ENCODE results near the gene MARCKS.
A peak's percentile ranks its signal among the peaks of the same experiment; 100 is the strongest.

MARCKS gene, protein sequence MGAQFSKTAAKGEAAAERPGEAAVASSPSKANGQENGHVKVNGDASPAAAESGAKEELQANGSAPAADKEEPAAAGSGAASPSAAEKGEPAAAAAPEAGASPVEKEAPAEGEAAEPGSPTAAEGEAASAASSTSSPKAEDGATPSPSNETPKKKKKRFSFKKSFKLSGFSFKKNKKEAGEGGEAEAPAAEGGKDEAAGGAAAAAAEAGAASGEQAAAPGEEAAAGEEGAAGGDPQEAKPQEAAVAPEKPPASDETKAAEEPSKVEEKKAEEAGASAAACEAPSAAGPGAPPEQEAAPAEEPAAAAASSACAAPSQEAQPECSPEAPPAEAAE

DNA sequence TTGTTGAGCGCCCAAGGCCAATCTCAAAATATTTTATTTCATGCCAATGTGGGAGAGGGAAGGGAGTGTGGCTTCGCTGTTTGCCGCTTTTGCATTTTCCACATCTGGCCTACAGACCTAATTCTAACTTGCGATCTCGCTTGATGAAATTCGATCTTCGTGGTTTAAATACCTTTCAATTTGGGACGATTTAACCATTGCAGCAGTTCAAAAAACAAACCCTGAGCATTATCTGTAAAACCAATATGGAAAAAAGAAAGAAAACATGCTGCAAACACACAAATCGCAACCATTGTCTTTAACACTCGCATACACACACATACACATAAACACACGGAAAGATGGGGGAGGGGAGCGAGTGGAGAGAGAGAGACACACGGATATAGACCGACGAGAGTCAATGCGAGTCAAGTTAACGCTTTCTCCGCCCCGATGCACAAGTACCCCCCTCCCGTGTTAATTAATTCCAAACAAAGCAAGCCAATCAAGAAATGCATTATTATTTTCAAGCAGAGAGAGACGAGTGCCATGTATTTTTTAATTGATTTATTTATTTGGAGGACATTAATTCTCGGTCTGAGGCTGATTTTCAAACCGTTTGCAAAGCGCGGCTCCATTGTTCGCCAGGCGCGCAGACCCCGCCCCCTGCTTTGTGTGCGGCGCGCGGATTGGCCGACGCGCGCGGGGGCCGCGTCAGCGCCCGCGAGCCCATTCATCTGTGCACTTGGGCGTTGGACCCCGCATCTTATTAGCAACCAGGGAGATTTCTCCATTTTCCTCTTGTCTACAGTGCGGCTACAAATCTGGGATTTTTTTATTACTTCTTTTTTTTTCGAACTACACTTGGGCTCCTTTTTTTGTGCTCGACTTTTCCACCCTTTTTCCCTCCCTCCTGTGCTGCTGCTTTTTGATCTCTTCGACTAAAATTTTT lies at the start of gene MARCKS:
MARCKS (plus strand) TSS at position 721 of the 931 bp plus-strand sequence. CDS start 401 bp downstream, outside the sequence.
- DNase-seq, result peak; percentile 86

DNA sequence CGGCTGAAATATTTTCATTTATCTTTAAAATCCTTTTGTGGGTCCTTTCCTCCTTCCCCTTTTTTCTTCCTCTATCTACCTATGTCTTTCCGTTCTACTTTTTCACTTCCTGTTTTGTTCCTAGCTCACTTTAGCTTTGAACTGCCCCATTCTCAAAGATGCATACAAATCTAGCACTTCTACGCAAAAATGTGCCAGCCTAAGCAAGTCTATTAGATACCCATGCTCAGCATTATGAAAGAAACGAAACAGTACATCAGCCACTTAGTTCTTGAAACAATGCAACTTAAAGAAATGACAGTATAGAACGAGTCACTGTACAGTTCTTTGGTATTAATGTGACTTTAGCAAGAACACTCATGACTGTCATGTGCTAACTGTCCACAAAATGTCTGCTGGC lies 47.3 kb upstream of the MARCKS start:
- no peak for DNase-seq

DNA sequence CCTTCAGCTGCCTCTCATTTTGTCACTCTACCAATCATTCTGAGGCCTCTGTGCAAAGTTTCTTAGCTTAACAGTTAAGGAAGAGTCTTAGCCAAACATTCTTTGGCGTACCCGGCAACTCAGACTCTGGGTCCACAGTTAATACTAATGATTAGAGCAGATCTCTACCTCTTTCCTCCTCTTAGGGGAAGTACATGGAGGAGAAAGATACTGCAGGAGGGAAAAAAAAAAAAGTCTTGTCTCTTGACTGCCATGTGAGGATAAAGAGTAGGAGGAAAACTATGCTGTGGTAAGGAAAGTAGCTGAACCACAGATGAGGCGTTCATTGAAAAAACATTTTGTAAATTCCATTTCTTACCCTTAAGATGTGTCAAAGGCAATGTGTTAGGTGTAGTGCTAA lies 44.0 kb upstream of the MARCKS start:
- no peak for DNase-seq

DNA sequence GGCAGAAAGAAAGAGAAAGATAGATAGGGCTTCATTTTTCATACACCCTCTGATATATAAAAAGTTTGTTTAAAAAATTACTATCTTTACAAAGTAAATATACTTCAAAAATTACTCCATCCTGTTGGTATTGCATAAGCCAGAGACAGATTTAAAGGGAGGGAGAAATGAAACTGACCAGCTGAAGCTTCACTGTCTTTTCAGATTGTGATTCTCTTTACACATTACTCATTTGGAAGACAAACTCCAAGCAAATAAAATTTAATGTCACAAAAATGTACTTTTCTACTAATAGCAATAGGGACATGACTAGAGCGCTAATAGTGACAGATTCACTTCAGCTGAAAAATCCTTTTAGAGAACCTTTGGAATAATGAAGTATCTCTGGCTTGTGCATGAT lies 38.6 kb upstream of the MARCKS start:
- no peak for DNase-seq

DNA sequence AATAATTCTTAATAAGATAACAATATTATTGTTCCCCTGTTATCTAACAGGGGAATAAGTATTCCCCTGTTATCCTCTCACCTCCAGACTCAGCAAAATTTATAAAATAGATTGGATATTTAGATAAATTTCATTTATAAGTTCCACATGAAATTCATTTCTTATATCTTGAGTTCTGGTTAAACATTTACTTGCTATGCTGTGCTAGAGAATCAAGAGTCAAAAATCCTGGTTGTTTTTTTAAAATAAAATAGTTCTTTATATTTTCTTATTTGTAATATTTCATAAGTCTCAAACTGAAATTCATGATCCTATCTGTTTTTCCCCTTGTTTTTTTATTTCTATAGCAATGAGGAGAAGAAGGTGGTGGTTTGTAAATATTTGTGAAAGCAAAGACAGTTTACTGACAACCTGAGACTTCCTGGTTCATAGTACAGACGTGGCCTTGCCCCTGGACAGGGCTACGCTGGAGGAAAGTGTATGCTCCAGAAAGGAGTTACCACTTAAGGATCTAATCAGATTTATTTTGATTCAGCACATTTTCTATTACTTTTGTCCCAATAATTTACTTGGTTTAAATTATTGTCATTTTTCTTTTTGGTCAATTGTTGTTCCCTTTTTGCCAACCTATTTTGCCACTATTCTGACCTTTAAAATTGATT lies 37.8 kb upstream of the MARCKS start:
- no peak for DNase-seq

DNA sequence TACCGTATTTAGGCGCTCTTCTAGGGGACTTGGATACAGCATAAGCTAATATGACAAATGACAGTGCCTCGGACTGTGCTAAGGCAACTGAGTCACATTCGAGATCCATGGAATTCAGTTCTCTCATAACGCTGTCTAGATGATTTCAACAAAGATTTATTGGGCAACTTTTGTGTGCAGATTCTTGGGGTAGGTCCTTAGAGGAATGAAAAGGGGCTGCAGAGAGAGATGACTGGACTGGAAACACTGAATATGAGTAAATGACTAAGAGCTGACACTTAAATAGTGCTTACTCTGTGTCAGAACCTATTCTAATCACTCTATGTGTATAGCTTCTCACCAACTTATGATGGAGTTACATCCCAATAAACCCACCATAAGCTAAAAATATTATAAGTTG lies 36.4 kb upstream of the MARCKS start:
- DNase-seq, result no peak

DNA sequence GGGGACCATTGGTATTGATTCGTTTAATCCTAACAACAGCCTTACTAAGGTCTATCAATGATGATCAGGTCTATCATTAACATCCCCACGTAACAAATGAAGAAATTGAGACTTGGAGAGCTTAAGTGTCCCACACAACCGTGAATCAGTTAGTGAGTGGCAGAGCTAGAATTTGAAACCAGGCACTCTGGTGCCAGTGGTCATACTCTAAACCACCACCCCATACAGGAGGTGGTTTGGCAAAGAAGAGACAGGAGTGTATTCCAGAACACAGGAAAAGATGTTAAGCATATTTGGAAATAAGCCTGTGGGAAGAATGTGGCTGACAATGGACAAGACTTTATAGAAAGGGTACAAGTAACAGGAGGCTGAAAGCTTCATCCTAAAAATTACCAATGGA lies 35.7 kb upstream of the MARCKS start:
- no peak for DNase-seq

DNA sequence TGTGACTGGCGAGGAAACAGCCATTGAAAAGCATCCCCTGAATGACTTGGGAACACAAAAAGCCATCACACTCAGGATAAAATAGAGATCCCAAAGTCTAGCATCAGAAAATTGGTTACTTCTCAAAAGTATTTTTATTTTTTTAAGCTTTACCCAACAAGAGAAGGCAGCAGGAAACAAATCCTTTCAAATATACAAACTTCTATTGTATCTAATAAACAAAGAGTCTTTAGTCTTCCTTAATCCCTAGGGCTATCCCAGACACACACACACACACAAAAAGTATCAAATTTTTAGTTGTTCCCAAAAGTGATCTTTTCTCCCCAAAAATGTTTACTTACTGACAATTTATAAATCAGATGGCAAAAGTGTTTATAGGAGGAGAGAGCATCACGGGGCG lies 33.2 kb upstream of the MARCKS start:
- DNase-seq, result no peak

DNA sequence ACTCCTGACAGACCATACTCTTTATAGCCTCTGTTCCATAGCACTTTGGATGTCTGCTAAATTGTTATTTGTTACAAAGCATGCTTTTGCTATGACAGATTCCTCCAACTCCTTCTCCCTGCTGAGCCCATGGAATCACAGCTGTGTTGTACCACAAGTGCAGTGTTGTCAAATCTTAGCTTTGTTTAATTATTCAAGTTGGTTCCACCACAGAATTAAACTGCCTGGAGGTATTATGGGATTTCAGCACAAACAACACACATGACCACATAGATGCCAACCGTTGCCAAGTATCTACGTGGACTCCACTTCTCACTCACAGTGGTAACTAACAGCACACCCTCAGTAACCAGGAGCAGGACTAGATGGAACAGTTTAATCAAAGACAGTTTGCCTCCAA lies 32.7 kb upstream of the MARCKS start:
- DNase-seq, result no peak

DNA sequence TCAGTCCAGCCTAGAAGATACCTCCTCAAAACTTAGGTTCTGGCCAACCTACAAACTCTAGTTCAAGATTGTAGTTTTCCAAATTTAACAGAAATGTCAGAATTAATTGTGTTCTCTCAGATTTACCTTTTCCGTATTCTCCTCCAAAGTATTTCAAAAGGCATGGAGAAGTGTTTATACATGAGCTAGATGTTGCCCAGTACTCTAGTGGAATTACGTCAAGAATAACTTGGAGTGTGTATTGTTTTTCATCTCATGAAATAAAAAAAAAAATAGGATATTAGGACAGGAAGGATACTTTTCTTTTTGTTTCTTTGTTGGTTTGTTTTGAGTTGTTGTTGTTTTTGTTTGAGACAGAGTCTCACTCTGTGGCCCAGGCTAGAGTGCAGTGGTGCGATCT lies 32.3 kb upstream of the MARCKS start:
- DNase-seq, result no peak

DNA sequence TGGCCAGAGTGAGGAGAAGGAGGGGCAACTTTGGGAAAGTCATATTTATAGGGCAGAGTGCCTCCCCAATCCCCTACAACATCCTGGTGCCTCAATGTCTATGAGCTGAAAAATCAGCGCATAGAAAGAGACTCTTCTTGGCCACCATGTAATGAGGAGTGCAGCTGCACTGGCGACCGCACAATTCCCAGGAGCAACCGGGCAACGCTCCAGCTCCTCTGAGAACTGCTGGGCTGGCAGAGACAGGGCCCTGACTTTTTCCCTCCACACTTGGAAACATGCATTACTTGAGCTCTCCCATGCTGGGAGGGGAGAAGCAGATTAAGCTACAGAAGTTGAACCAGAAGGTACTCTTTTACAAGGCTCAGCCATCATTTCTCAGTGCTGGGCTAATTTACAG lies 31.4 kb upstream of the MARCKS start:
- DNase-seq, result peak; percentile 94

DNA sequence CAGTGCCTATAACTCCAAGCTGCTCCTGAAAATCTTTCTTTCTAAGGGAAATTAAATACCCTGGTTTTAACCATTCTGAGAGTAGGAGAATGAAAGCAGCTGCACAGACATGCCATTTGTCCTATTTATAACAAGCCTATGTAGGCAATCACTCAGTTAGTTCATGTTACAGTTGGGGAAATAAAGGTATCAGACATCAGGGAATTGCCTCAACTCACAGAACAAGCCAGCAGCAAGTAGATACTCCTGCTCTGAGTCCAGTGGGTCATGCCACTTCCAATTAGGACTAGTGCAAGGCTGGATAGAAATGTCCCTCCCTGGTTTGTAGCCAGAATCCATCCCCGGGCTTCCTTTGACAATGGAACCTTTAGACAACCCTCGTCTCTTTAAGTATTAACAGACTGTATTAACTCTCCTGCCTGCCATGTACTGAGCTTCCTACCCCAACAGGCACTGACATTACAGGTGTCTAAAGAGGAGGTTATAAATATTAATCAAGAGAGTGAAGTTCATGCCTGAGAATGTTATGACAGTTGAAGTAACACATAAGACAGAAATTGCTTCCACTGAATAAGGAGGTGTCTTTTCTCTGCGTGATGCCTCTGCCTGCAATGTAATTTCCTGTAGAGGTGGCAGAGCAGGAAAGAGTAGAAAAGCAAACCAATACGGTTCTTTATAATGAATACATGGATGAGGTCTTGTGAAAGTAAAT lies 28.0 kb upstream of the MARCKS start:
- no peak for DNase-seq

DNA sequence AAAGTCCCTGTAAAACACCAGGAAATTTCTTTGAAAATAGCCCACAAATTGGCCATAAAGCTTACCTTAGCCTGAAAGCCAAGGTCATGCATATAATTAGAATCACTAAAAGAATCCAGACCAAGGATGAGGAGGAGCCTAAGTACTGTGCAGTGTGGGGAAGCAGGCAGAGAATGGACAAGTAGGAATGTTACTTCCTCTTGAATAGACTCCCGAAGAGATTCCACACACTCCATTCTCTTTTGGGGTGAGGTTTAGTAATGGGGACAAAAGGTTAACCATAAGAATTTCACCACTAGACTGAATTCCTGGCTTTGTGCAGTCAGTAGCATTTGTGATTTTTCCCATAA lies 27.5 kb upstream of the MARCKS start:
- DNase-seq, result no peak

DNA sequence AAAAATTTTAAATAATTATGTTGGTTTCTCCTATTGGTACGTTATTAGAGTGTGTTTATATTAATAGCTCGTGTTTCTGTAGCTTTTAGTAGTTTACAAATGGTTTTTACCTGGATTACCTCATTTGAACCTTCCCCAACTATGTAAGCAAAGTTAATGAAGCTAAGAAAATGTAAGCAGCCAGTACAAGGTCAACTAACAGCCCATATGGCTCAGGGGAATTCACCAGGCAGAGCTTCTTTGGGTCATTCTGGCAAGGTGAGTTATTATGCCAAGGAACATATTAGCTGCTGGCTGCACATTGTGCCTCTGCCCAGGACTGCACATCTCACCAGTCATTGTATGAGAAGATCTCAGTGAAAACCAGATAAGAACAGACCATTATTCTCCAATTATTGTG lies 27.0 kb upstream of the MARCKS start:
- DNase-seq, result no peak

DNA sequence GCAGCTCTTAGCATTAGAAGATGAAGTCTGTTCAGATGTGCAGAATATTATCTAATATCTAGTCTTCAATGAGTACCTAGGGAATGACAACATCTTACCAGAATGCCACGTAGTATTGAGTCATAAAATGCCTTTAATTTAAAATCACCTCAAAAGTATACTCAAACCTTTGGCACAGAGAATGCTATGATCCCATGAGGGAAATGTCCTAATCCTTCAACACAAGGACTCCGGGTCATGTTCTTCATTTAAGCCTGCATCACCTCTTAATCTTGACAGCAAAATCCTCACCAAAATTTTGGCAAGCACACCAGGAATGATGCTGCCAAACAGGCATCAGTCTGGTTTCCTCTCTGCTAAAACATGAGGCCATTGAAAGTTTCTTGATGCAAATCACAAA lies 23.6 kb upstream of the MARCKS start:
- DNase-seq, result peak; percentile 9

DNA sequence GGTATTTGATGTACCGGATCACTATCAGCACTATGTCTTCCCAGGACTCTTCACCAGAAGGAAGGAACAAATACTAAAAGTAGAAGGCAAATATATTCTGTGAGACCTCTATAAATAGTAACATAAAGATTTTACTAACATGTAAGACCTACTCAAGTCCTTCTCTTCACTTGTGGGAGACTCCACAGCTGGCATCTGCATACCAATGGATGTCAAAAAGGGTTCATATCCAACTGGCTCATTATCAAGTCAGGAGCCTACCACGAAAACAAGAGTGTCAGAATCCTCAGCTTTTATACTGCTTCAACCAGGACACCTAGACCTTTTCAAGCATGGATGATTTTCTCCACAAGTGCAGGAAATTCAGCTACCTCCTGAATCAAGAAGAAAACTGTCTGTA lies 20.0 kb upstream of the MARCKS start:
- no peak for DNase-seq

DNA sequence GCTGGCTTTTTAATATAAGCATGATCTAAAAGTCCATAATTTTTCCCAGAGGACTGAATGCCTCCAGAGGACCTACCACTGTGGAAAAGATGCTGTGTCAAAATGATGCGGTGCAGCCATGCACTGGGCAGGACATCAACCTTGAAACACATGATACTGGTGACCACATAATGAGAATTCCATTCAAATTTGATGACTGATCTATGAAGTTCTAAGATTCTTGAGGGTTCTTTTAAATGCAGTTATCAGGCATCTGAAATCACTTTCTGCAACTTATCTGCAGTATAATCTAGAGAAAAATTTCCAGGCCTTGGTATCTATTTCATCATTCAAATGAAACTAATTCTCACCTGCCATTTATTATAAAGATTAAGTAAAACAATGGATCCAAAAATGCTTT lies 15.0 kb upstream of the MARCKS start:
- no peak for DNase-seq

DNA sequence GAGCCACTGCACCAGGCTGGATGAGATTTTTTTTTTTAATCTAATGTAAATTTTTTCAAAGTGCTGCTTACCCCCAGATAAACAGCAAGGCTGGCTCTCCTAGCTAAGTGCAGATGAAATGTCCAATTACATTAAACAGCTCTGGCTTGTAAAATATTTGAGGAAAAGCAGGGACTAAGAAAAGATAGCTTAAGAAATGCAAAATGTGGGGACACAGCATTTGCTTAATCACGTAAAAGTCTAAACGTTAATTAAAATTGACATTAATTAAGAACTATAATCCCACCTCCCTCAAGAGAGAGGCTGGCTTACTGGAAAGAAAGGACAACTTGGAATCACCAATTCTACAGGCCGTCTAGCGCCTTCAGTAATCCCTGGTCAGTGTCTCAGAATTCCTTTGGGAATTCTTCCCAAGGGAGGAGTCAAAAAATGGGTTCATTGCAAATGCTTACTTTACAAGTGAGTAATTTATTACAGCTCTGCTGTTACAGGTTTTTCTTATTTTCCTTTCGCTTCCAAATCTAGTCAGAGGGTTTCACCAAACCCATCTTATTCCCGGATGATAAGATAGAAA lies 13.6 kb upstream of the MARCKS start:
- DNase-seq, result no peak

DNA sequence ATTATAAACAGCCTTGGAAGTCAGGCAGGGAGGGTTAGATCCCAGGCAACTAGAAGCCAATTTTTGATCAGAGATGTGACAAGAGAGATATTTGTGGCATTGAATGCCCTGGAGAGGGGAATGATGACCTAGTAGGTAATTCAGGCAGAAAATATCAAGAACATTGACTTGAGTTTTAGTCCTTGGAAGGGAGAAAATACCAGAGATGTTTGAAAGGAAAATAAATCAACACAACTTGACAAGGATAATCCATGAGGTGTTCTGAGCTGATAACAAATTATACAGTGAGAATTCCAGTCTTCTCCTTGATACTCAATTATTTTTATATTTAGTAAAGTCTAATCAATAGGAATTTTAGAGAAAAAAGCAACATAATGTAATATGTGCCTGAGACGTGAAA lies 10.6 kb upstream of the MARCKS start:
- DNase-seq, result no peak

DNA sequence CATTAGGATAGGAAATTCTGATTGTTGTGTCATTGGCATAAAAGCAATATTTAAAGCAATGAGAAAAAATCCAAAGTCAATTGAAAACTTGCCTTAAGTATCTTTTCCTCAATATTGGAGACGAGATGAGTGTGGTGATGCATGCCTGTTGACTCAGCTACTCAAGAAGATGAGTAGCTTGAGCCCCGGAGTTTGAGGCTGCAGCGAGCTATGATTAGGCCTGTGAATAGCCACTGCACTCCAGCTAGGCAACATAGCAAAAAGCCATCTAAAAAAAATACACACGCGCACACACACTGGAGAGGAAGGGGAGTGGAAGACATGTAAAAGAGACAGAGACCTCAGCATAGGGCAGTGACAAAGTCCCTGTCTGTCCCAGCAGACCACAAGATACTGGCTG lies 9.7 kb upstream of the MARCKS start:
- DNase-seq, result no peak

DNA sequence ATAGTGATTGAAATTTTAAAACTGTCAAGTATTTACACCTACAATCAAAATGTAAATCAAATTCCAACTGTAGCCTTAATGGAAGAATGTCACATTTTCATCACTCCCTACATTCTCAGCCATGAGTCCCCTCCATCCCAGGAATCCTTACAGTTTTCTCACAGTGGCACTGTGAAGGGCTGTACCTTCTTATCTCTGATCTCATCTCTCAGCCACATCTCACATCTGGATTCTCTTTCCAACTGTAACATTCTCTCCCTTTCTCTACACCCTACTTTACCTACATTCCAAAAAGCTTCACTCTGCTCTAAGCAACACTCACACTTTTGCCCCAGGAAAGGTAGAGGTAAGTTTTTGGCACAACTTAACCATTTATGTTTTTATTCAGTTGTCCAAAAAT lies 8.9 kb upstream of the MARCKS start:
- DNase-seq, result no peak

DNA sequence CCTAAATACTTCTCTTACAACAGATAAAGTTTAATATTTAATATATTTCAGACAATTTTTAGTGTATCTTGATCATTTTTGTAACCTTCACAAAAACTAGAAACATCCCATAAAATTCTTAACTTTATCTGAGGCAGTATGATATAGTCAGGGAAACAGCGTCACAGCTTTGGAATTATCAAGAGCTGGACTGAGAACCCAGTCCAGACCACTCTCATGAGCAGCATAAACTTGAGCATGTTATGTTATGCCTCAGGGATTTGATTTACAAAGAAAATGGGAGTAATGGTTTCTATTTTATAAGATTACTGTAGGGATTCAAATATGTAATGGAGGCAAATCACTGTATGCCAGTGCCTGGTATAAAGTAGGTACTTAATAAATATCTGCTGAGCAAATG lies 8.3 kb upstream of the MARCKS start:
- DNase-seq, result no peak

DNA sequence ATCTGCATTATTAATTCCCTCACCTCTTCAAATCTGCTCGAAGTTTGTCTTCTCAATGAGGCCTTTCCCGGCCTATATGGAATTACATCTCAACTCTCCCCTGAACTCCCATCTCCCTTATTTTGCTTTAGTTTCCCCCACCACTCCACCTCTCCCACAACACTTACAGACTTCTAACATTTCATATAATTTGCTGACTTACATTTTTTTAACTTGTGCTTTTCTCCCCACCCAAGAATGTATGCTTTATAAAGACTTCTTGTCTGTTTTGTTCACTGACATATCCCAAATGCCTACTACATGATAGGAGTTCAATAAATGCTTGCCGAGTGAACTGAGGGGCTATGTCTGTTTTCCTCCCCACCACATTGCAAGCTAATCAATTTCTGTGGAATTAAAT lies 3.9 kb upstream of the MARCKS start:
- DNase-seq, result no peak

All from NCI-H446 treated with DMSO at 0.1 percent for 48 hours (cell line).